ENCODE results near the gene BST1.

BST1 gene

GRCh38 chr4:15677507-15677988, 25.3 kb upstream of the BST1 start:
- DNase-seq, result no peak

- DNase-seq, result no peak
Observed at GRCh38 chr4:15681067-15681371, 21.8 kb upstream of the BST1 start.

- DNase-seq, result peak; percentile 99 to 100
Observed at GRCh38 chr4:15681372-15682241, 21.3 kb upstream of the BST1 start, which contains the start of gene FAM200B. Gene FAM200B, plus strand, starts transcription at chr4:15681827. Its CDS starts 5,151 bp downstream, at chr4:15686978.

GRCh38 chr4:15682242-15683142, 20.4 kb upstream of the BST1 start:
- DNase-seq, result peak in 1 of 2 donors; percentile 45

- peak; percentile 65 to 67 for DNase-seq
Observed at GRCh38 chr4:15683143-15683495, 19.7 kb upstream of the BST1 start.

- DNase-seq, result no peak
Observed at GRCh38 chr4:15684498-15684897, 18.4 kb upstream of the BST1 start.

GRCh38 chr4:15688051-15688450, 14.8 kb upstream of the BST1 start:
- DNase-seq, result no peak

- DNase-seq, result peak; percentile 76 to 80
Observed at GRCh38 chr4:15689540-15689939, 13.3 kb upstream of the BST1 start.

- DNase-seq, result peak; percentile 85 to 91
Observed at GRCh38 chr4:15690020-15690809, 12.7 kb upstream of the BST1 start.

- DNase-seq, result peak; percentile 31 to 43
Observed at GRCh38 chr4:15691346-15692135, 11.3 kb upstream of the BST1 start.

GRCh38 chr4:15692602-15693001, 10.3 kb upstream of the BST1 start:
- DNase-seq, result no peak

GRCh38 chr4:15694431-15694830, 8.4 kb upstream of the BST1 start:
- no peak for DNase-seq

GRCh38 chr4:15695240-15695699, 7.6 kb upstream of the BST1 start:
- no peak for DNase-seq

GRCh38 chr4:15695729-15696128, 7.1 kb upstream of the BST1 start:
- DNase-seq, result no peak

GRCh38 chr4:15696866-15697265, 6.0 kb upstream of the BST1 start:
- DNase-seq, result no peak

- no peak for DNase-seq
Observed at GRCh38 chr4:15703439-15703838, 574 bp downstream of the BST1 start.

- no peak for DNase-seq
Observed at GRCh38 chr4:15704129-15704528, 1.3 kb downstream of the BST1 start.

- DNase-seq, result no peak
Observed at GRCh38 chr4:15706646-15707362, 3.9 kb downstream of the BST1 start.

- no peak for DNase-seq
Observed at GRCh38 chr4:15707363-15707715, 4.5 kb downstream of the BST1 start.

GRCh38 chr4:15711762-15712161, 8.9 kb downstream of the BST1 start:
- DNase-seq, result no peak

GRCh38 chr4:15712214-15712613, 9.3 kb downstream of the BST1 start:
- no peak for DNase-seq

Data from inflammatory macrophage treated with lipopolysaccharide for 1 hour (primary cell).